ENCODE results near the gene UBE2D1.

GRCh38 chr10:58322072-58322834 is 12.6 kb upstream of the UBE2D1 start:
- TF ChIP-seq, protein P1, sequence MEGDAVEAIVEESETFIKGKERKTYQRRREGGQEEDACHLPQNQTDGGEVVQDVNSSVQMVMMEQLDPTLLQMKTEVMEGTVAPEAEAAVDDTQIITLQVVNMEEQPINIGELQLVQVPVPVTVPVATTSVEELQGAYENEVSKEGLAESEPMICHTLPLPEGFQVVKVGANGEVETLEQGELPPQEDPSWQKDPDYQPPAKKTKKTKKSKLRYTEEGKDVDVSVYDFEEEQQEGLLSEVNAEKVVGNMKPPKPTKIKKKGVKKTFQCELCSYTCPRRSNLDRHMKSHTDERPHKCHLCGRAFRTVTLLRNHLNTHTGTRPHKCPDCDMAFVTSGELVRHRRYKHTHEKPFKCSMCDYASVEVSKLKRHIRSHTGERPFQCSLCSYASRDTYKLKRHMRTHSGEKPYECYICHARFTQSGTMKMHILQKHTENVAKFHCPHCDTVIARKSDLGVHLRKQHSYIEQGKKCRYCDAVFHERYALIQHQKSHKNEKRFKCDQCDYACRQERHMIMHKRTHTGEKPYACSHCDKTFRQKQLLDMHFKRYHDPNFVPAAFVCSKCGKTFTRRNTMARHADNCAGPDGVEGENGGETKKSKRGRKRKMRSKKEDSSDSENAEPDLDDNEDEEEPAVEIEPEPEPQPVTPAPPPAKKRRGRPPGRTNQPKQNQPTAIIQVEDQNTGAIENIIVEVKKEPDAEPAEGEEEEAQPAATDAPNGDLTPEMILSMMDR (conservative IDR thresholded peaks at IDR 0.05 in 1 of 2, IDR thresholded peaks at IDR 0.05 in 1 of 2; ENCODE audit: extremely low read depth in 1 of 2, insufficient read depth in 1 of 2, low read depth in 1 of 2, low read length in 2 of 2): no peak
- TF ChIP-seq EZH2 (IDR thresholded peaks at IDR 0.05; ENCODE audit: borderline replicate concordance, low read length): no peak
